SH-SY5Y (cell line): ENCODE data around the gene WDFY4.

Experiments
- GATA2 ChIP-seq: IDR thresholded peaks from 2 replicates; pipeline ENCODE4 v1.6.1; 2011; ENCODE audit warnings: mild to moderate bottlenecking, low read depth, low read length
- GATA3 ChIP-seq: IDR thresholded peaks from 2 replicates; pipeline ENCODE4 v1.6.1; 2011; ENCODE audit warnings: low read depth, mild to moderate bottlenecking, low read length, moderate library complexity

The WDFY4 gene

GRCh38 chr10:48884179-48885045 lies 199.7 kb downstream of the WDFY4 start:
- TF ChIP-seq GATA3 = no peak
- no peak for TF ChIP-seq GATA2

- TF ChIP-seq GATA3 (no peak), GATA2 (no peak)
Measured at GRCh38 chr10:48885376-48885775, 200.7 kb downstream of the WDFY4 start.

- TF ChIP-seq GATA2 = no peak
- no peak for TF ChIP-seq GATA3
Measured at GRCh38 chr10:48887982-48888381, 203.3 kb downstream of the WDFY4 start.

DNA sequence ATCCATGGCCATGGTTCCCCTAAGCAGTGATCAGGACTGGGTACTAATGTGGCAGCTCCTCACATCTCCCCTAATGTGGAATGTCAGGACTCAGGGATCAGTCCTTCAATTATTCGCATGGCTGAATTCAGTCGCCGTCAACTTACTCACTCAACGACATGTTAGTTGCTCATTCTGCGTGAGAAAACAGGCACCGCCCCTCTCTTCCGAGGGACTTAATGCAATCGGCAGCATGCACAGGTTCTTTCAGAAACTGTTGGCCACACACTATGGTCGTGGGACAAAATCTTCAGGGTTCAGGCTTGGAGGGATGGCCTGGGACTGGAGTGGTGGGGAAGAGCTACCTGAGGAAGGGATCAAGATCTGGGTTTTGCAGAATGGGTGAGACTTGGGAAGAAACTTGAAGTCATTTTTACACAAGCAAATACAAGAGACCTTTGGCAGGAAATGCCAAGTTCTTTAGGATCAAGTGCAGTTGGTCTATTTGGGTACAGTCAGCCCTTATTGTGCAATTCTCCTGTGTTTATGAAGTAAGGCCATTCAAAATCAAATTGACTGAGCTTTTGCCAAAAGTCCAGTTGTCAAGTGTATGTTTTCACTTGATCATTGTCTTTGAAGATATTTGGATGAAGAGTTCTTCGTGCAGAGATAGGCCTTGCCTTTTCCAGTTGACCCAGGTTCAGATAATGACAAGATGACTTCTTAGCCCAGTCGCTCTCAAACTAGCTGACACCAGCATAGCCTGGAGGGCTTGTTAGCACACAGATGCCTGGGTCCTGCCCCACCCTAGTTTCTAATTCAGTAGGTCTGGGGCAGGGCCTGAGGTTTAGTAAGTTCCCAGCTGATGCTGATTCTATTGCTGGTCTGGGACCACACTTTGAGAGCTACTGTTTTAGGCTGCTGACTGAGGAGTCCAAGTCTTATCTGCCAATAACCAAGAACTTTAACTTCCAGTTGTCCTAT lies 206.5 kb downstream of the WDFY4 start:
- TF ChIP-seq GATA3 (no peak), GATA2 (no peak)

DNA sequence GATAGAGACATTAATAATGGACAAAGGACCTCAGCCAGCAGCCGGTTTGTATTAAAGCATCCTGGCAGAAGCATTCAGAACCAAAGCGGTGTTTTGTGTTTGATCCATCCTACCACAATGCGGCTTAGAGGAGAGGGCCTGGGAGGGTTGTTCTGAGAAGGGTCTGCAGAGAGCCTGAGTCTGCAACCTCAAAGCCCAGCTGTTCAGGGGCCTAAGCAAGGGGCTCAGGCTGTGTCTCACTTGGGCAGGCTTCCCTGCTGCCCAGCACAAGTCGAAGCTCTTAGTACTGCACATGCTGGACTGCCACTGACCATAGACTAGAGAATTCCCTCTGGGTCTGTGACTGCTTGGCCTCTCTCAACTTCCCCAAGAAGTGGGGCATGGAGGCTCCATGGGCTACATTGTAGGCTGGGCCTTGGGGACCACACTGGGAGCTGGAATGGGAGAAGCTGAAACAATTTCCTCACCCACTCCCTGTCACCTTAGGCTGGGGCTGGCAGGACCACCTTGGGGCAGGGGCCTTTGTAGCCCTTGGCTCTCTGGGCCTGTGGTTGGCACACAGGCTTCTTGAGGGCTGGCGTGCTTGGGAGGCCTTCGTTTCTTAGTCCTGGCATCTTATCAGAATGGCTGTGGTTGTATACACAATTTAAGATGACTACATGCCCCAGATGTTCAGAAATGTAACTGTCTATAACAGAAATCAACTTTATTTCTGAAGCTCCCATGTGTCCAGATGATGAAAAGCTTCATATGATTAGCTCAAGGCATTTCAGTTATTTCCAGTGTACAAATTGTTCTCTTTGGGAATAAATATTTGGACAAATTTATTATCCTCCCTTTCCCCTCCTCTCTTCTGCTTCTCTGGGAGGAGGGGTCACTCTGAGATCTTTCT lies 210.5 kb downstream of the WDFY4 start:
- TF ChIP-seq GATA3 (no peak), GATA2 (no peak)

DNA sequence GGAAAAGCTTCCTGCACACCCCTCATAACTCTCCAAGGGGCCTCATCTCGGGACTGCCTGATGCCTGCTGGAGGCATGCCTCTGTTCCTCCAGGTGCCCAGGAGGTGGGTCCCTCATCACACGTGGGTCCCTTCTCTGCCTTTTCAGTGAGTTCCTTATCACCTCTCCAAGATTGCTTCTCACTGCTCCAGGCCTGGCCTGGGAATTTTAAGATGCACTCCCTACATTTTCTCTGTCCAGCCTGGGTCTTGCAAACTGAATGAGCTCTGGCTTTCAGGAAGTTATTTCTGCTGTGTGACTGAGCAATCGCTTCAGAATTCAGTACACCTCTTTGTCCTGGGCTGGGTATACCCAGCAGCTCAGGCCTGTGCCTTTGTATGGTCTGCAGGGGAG lies 211.1 kb downstream of the WDFY4 start:
- TF ChIP-seq GATA3 (no peak), GATA2 (no peak)

GRCh38 chr10:48896756-48897440 lies 212.2 kb downstream of the WDFY4 start:
- TF ChIP-seq GATA3 (no peak), GATA2 (no peak)

DNA sequence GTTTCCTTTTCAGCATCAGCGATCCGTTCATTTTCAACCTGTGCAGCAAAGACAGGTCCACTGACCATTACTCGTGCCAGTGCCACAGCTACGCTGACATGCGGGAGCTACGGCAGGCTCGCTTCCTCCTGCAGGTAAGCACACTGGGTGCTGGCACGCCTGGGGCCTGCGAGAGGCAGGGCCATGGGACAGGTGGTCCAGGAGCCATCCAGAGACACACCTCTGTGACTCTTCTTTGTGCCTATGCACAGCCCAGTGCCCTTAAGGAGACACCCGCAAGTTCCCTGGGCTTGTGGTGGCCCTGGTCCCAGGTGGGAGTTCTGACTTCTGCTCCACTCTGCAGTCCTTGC lies 212.7 kb downstream of the WDFY4 start:
- TF ChIP-seq GATA2 = no peak
- no peak for TF ChIP-seq GATA3

DNA sequence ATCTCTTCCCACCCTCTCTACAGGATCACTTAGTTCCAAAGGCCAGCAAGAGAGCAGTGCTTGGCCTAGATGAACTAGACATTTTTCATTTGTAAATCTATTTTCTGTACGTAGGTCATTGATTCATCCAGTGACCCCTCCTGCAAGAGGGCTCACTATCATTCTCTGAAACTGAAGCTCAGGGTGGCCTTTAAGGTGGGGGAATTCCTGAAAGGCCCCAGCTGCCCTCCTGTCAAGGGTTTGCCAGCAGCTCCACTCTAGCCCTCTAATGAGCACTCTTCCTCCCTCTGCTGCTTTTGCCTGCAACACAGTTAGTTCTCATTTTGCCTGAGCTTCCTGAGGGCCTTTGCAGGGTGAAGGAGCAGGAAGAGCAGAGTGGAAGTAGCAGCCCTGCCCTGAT lies 213.8 kb downstream of the WDFY4 start:
- TF ChIP-seq GATA2 = no peak

GRCh38 chr10:48899781-48900180 lies 215.1 kb downstream of the WDFY4 start:
- TF ChIP-seq GATA2 (no peak), GATA3 (no peak)

GRCh38 chr10:48900371-48900801 lies 215.7 kb downstream of the WDFY4 start:
- TF ChIP-seq GATA2 = no peak
- TF ChIP-seq GATA3 = no peak

- TF ChIP-seq GATA3 = no peak
- no peak for TF ChIP-seq GATA2
Measured at GRCh38 chr10:48901319-48901718, 216.6 kb downstream of the WDFY4 start.

GRCh38 chr10:48902096-48902495 lies 217.4 kb downstream of the WDFY4 start:
- TF ChIP-seq GATA2 (no peak), GATA3 (no peak)

DNA sequence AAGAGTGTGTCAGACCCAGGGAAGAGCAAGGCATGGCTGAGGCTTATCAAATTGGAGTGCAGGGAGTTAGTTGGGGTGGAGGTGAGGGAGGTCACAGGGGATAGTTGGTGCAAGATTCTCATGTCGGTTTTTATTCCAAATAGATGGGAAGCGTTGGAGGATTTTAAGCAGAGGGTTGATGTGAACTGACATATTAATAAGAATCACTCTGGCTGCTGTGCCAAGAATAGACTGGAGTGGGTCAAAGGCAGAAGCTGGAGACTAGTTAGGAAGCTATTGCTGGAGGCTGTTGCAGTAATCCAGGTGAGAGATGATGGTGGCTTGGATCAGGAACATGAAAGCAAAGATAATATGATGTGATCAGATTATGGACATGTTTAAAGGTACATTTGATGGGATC lies 218.5 kb downstream of the WDFY4 start:
- TF ChIP-seq GATA2 (no peak), GATA3 (no peak)

GRCh38 chr10:48904861-48905260 lies 220.2 kb downstream of the WDFY4 start:
- TF ChIP-seq GATA2 (no peak), GATA3 (no peak)
